OCI-LY3 (cell line): ENCODE measurements around the gene GAL3ST1.
"Not testable (repeated sequence)": the region's sequence is repeated elsewhere in the genome, so short reads cannot be mapped to it uniquely, and the experiment has no call there.

Source experiments
- CTCF ChIP-seq: fragments of 200-600, 300-600 bp; sonication (generic); IDR thresholded peaks from 2 replicates; pipeline ENCODE4 v1.5.1; 2014; ENCODE audit warnings: antibody characterized with exemption, low read length, low read depth
- EZH2phosphoT487 ChIP-seq: fragments of 200-600 bp; shearing (Covaris generic); IDR thresholded peaks from 2 replicates; pipeline ENCODE4 v1.6.1; 2018; ENCODE audit warnings: antibody characterized with exemption, mixed run types, low read depth

GRCh38 chr22:30567277-30567676 is 7.2 kb downstream of the GAL3ST1 start:
- TF ChIP-seq CTCF, EZH2phosphoT487: not testable (repeated sequence)
